KMS-11 (cell line): Measurements from ENCODE around the gene GARIN5B.

Experiments used
- H2AFZ ChIP-seq: fragments of 200-600 bp; sonication (generic); 2 replicates; pipeline ENCODE4 v1.6.1; 2016; ENCODE audit warnings: antibody characterized with exemption, mixed run types, low read depth
- H3K27ac ChIP-seq: fragments of 200-600 bp; sonication (generic); 2 replicates; pipeline ENCODE4 v1.6.1; 2016; ENCODE audit warnings: mild to moderate bottlenecking, mixed run types
- H3K27me3 ChIP-seq: fragments of 200-600 bp; sonication (generic); 2 replicates; pipeline ENCODE4 v1.6.1; 2017; ENCODE audit warnings: mild to moderate bottlenecking, low read depth, mixed run types, moderate library complexity; ENCODE audit not compliant: insufficient read depth
- H3K36me3 ChIP-seq: fragments of 200-600 bp; sonication (generic); 2 replicates; pipeline ENCODE4 v1.6.1; 2017; ENCODE audit warnings: mild to moderate bottlenecking, mixed run types; ENCODE audit not compliant: insufficient read depth
- H3K4me1 ChIP-seq: fragments of 200-600 bp; sonication (generic); 2 replicates; pipeline ENCODE4 v1.6.1; 2016; ENCODE audit warnings: mild to moderate bottlenecking, low read depth, mixed run types; ENCODE audit not compliant: poor library complexity, severe bottlenecking
- H3K4me2 ChIP-seq: fragments of 200-600 bp; sonication (generic); 2 replicates; pipeline ENCODE4 v1.7.0; 2016; ENCODE audit warnings: mild to moderate bottlenecking, mixed run types
- H3K4me3 ChIP-seq: fragments of 200-600 bp; sonication (generic); IDR thresholded peaks from 2 replicates; pipeline ENCODE4 v1.6.1; 2017; ENCODE audit warnings: low read depth, low read length, mixed read lengths; ENCODE audit not compliant: insufficient read depth
- H3K79me2 ChIP-seq: fragments of 200-600 bp; sonication (generic); 2 replicates; pipeline ENCODE4 v1.6.1; 2016; ENCODE audit warnings: low read depth, mixed run types; ENCODE audit not compliant: insufficient read depth
- H3K9ac ChIP-seq: fragments of 200-600 bp; sonication (generic); 2 replicates; pipeline ENCODE4 v1.6.1; 2016; ENCODE audit warnings: mild to moderate bottlenecking, mixed run types
- H4K20me1 ChIP-seq: fragments of 200-600 bp; sonication (generic); 2 replicates; pipeline ENCODE4 v1.6.1; 2016; ENCODE audit warnings: mild to moderate bottlenecking, mixed run types; ENCODE audit not compliant: insufficient read depth
- TF ChIP-seq, protein P1 (sequence below): fragments of 200-600 bp; sonication (generic); conservative IDR thresholded peaks from 2 replicates; pipeline ENCODE4 v1.6.1; 2017; ENCODE audit warnings: low read depth, mild to moderate bottlenecking, antibody characterized with exemption, low read length, moderate library complexity, mixed read lengths

The GARIN5B gene

DNA sequence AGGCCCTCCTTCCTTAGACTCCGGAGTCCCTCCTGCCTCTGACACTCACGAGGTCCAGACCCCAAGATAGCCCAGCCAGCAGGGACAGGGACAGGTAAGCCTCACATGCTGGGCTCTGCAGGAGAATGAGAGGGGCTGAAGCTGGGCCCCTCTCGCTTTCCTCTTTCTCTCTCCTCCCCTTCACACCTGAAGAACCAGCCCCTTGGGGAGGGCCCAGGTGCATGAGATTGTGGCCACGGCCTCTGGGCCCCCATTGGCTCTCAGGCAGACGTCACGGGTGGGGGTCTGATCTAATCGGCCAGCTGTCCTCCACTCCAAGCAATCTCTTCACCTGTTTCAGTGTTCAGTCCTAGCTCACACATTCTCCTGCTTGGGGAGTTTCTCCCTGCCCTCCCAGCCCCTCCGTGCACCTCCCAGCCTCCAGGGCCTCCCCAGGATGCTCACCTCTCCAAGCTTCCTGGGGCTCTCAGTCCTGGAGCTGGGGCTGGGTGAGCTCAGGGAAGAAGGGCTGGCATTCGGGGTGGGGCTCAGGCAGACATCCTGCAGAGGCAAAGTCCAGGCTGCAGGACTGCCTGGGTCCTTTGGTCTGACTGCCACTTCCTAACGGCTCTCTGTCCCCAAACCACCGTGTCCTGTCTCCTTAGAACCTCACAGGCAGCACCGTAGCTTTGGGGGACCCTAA is 40.7 kb downstream of the GARIN5B start:
- no peak overlapping the region for H3K9ac ChIP-seq
- no peak overlapping the region for H2AFZ ChIP-seq

DNA sequence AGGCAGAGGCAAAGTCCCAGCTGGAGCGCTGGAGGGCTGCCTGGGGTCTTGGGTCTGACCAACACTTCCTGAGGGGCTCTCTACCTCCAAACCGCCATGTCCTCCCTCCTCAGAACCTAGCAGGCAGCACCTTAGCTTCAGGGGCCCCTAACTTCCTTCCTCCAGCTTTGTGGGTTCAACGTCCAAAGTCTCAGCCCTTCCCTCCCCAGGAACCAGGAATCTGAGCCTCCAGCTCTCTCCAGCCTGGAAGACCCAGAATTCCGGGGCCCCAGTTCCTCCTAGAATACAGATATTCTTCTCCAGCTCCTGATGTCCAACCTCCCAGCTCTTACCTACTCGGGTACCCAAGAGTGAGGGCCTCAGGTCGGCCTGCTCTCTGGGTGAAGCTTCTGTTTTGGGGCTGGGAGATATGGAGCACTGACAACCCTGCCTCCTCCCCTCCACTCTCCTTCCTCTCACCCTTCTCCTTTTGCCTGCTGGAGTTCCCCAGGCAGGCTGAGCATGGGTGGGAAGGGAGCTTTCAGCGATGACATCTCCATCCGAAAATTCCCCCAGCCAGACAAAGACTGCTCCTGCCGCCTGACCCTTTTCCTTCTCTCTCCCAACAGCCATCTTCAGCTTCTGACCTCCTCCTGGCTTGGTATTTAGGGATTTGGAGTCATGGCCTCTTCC is 41.5 kb downstream of the GARIN5B start:
- H4K20me1 ChIP-seq, result no peaks in the 10 kb centered on the region
- H3K27me3 ChIP-seq, result no peaks in the 10 kb centered on the region; the same call in 1 of the 2 replicates
- no peaks in the 10 kb centered on the region for H3K36me3 ChIP-seq
- peaks cover 12% of the 10 kb centered on the region for H3K4me1 ChIP-seq
- no peak overlapping the region for H3K4me2 ChIP-seq
- no peak overlapping the region for H3K4me3 ChIP-seq
- TF ChIP-seq, protein P1, sequence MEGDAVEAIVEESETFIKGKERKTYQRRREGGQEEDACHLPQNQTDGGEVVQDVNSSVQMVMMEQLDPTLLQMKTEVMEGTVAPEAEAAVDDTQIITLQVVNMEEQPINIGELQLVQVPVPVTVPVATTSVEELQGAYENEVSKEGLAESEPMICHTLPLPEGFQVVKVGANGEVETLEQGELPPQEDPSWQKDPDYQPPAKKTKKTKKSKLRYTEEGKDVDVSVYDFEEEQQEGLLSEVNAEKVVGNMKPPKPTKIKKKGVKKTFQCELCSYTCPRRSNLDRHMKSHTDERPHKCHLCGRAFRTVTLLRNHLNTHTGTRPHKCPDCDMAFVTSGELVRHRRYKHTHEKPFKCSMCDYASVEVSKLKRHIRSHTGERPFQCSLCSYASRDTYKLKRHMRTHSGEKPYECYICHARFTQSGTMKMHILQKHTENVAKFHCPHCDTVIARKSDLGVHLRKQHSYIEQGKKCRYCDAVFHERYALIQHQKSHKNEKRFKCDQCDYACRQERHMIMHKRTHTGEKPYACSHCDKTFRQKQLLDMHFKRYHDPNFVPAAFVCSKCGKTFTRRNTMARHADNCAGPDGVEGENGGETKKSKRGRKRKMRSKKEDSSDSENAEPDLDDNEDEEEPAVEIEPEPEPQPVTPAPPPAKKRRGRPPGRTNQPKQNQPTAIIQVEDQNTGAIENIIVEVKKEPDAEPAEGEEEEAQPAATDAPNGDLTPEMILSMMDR, result no peak
- H2AFZ ChIP-seq, result no peak overlapping the region
- H3K9ac ChIP-seq, result no peak overlapping the region
- H3K79me2 ChIP-seq, result no peaks in the 10 kb centered on the region
- no peak overlapping the region for H3K27ac ChIP-seq

More for the DNA sequence above, 40.7 kb downstream of the GARIN5B start:
- no peaks in the 10 kb centered on the region for H3K79me2 ChIP-seq
- TF ChIP-seq, protein P1, result no peak
- no peak overlapping the region for H3K4me3 ChIP-seq
- no peaks in the 10 kb centered on the region; the same call in 1 of the 2 replicates for H3K27me3 ChIP-seq
- no peak overlapping the region for H3K4me2 ChIP-seq
- peaks cover 12% of the 10 kb centered on the region for H3K4me1 ChIP-seq
- no peaks in the 10 kb centered on the region for H4K20me1 ChIP-seq
- H3K27ac ChIP-seq, result no peak overlapping the region
- no peaks in the 10 kb centered on the region for H3K36me3 ChIP-seq

DNA sequence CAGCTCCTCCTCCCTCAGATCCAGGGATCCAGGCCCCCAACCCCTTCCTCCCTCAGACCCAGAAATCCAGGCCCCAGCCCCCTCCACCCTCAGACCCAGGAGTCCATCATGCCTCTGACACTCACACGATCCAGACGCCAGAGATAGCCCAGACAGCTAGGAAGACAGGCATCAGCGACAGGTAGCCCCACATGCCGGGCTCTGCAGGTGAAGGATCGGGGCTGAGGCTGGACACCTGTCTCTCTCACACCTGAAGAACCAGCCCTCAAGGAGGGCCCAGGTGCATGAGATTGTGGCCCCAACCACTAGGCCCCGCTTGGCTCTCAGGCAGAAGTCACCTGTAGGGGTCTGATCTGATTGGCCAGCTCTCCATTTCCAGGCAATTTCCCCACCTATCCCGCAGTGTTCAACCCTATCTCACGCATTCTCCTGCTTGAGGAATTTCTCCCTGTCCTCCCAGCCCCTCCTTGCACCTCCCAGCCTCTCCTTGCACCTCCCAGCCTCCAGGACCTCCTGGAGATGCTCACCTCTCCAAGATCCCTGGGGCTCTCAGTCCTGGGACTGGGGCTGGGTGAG is 42.1 kb downstream of the GARIN5B start:
- Histone ChIP-seq H4K20me1 (no peaks in the 10 kb centered on the region), H3K4me2 (no peak overlapping the region), H3K4me3 (no peak overlapping the region), H3K79me2 (no peaks in the 10 kb centered on the region), H3K27me3 (no peaks in the 10 kb centered on the region; the same call in 1 of the 2 replicates), H3K27ac (no peak overlapping the region), H3K9ac (no peak overlapping the region), H2AFZ (no peak overlapping the region), H3K36me3 (no peaks in the 10 kb centered on the region), H3K4me1 (peaks cover 12% of the 10 kb centered on the region)
- TF ChIP-seq, protein P1, result no peak

DNA sequence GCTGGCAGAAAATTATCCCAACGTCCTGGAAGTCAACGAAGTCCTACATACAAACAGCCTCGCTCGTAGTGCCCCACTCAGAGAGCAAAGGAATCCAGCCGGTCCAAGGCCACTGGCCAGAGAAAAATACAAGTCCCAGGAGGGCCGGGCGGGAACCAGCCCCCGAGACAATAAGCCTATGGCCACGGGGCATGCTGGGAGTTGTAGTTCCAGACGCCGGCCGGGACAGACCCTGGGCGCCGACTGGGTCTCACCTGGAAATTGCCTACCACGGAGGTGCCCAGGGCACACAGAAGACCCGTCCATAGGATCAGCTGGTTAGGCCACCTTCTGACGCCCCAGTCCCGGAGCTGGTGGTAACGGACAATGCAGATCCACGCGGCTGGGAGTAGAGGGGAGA is 43.3 kb downstream of the GARIN5B start:
- no peaks in the 10 kb centered on the region for H4K20me1 ChIP-seq
- H3K4me2 ChIP-seq, result no peak overlapping the region
- TF ChIP-seq, protein P1, result no peak
- no peaks in the 10 kb centered on the region for H3K36me3 ChIP-seq
- no peak overlapping the region for H3K9ac ChIP-seq
- no peak overlapping the region for H3K27ac ChIP-seq
- H2AFZ ChIP-seq, result no peak overlapping the region
- no peaks in the 10 kb centered on the region; the same call in 1 of the 2 replicates for H3K27me3 ChIP-seq
- no peak overlapping the region for H3K4me3 ChIP-seq
- peaks cover 2% of the 10 kb centered on the region for H3K4me1 ChIP-seq
- H3K79me2 ChIP-seq, result no peaks in the 10 kb centered on the region
